SU-DHL-6 (cell line): ENCODE data around the gene TTLL11.

ENCODE experiments used
- H2AFZ ChIP-seq: fragments of 200-600 bp; sonication (generic); 2 replicates; pipeline ENCODE4 v1.6.1; 2014; ENCODE audit warnings: low read depth, mild to moderate bottlenecking, moderate library complexity, mixed read lengths, antibody characterized with exemption, low read length; ENCODE audit not compliant: severe bottlenecking
- H3F3A ChIP-seq: fragments of 200-600 bp; shearing (Covaris generic); 2 replicates; pipeline ENCODE4 v1.6.0; 2016; ENCODE audit warnings: antibody characterized with exemption, mild to moderate bottlenecking; ENCODE audit not compliant: insufficient read depth
- H3K27ac ChIP-seq: fragments of 200-600 bp; sonication (generic); 2 replicates; pipeline ENCODE4 v1.5.1; 2016; ENCODE audit warnings: low read depth, mild to moderate bottlenecking, low read length, moderate library complexity, mixed read lengths
- H3K27me3 ChIP-seq: fragments of 200-600 bp; sonication (generic), shearing (Covaris generic); 2 replicates; pipeline ENCODE4 v1.6.0; 2014; ENCODE audit warnings: mild to moderate bottlenecking, low read length
- H3K36me3 ChIP-seq: fragments of 200-600 bp; sonication (generic); 2 replicates; pipeline ENCODE4 v1.6.1; 2014; ENCODE audit warnings: mild to moderate bottlenecking, low read length, mixed read lengths
- H3K4me2 ChIP-seq: fragments of 300-600, 200-600 bp; shearing (Covaris generic), sonication (generic); 2 replicates; pipeline ENCODE4 v1.6.0; 2014; ENCODE audit warnings: low read length, low read depth, mild to moderate bottlenecking; ENCODE audit not compliant: poor library complexity, severe bottlenecking
- H3K4me3 ChIP-seq: fragments of 200-600 bp; sonication (generic); 2 replicates; pipeline ENCODE4 v1.5.1; 2014; ENCODE audit warnings: antibody characterized with exemption, low read length, mild to moderate bottlenecking, mixed read lengths; ENCODE audit not compliant: insufficient read depth, poor library complexity, severe bottlenecking
- H3K79me2 ChIP-seq: fragments of 200-600 bp; sonication (generic); 2 replicates; pipeline ENCODE4 v1.6.1; 2014; ENCODE audit warnings: mild to moderate bottlenecking, low read length, moderate library complexity; ENCODE audit not compliant: insufficient read depth
- H3K9ac ChIP-seq: fragments of 200-600 bp; sonication (generic); 2 replicates; pipeline ENCODE4 v1.7.0; 2014; ENCODE audit warnings: mild to moderate bottlenecking, low read length
- H3K9me2 ChIP-seq: fragments of 200-600 bp; sonication (generic); replicated peaks from 2 replicates; pipeline ENCODE4 v1.6.1; 2014; ENCODE audit warnings: low read length; ENCODE audit not compliant: insufficient read depth
- H3K9me3 ChIP-seq: fragments of 200-600 bp; sonication (generic); 2 replicates; pipeline ENCODE4 v1.6.1; 2014; ENCODE audit warnings: low read length, mixed read lengths; ENCODE audit not compliant: insufficient read depth
- H4K20me1 ChIP-seq: fragments of 200-600 bp; sonication (generic); 2 replicates; pipeline ENCODE4 v1.6.1; 2014; ENCODE audit warnings: low read depth, mild to moderate bottlenecking, antibody characterized with exemption, low read length, moderate library complexity, mixed read lengths
- EZH2phosphoT487 ChIP-seq: fragments of 200-600 bp; sonication (generic), shearing (Covaris generic); conservative IDR thresholded peaks from 2 replicates; pipeline ENCODE4 v1.6.1; 2018; ENCODE audit warnings: mild to moderate bottlenecking, antibody characterized with exemption, low read length, moderate library complexity, mixed read lengths
- TF ChIP-seq, protein P1 (sequence below): fragments of 200-600 bp; sonication (generic); IDR thresholded peaks from one replicate; pipeline ENCODE4 v1.5.1; 2017; ENCODE audit warnings: antibody characterized with exemption, mild to moderate bottlenecking, low read length, moderate library complexity; ENCODE audit not compliant: insufficient read depth, poor library complexity, severe bottlenecking

The TTLL11 gene

DNA sequence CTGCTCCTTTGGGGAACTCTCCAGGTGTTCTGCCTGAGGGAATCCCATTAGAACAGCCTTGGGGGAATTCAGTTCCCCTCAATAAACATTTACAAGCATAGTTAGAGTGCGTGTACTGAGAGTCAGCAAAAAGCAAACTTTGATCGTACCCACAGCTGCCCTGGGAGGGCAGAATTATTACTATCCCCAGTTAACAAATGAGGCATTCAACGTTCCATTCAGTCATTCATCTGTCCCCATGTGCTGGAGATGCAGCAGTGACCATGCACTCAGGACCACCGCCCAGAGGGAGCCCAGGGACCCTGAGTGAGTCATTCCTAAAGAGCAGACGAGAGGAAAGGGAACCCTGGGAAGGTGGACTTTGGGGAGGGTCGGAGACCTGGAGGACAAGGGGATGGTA lies 19.1 kb upstream of the TTLL11 start:
- TF ChIP-seq, protein P1, sequence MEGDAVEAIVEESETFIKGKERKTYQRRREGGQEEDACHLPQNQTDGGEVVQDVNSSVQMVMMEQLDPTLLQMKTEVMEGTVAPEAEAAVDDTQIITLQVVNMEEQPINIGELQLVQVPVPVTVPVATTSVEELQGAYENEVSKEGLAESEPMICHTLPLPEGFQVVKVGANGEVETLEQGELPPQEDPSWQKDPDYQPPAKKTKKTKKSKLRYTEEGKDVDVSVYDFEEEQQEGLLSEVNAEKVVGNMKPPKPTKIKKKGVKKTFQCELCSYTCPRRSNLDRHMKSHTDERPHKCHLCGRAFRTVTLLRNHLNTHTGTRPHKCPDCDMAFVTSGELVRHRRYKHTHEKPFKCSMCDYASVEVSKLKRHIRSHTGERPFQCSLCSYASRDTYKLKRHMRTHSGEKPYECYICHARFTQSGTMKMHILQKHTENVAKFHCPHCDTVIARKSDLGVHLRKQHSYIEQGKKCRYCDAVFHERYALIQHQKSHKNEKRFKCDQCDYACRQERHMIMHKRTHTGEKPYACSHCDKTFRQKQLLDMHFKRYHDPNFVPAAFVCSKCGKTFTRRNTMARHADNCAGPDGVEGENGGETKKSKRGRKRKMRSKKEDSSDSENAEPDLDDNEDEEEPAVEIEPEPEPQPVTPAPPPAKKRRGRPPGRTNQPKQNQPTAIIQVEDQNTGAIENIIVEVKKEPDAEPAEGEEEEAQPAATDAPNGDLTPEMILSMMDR = no peak
- no peak for TF ChIP-seq EZH2phosphoT487
- Histone ChIP-seq H3K9me2 (no peaks in the 10 kb centered on the region), H3K27ac (no peak overlapping the region), H3K79me2 (no peaks in the 10 kb centered on the region), H4K20me1 (no peaks in the 10 kb centered on the region), H3K9ac (no peak overlapping the region), H3K27me3 (no peaks in the 10 kb centered on the region), H3K36me3 (no peaks in the 10 kb centered on the region), H3K4me3 (no peak overlapping the region), H3K9me3 (no peaks in the 10 kb centered on the region), H2AFZ (no peak overlapping the region), H3F3A (no peaks in the 10 kb centered on the region), H3K4me2 (no peak overlapping the region)

DNA sequence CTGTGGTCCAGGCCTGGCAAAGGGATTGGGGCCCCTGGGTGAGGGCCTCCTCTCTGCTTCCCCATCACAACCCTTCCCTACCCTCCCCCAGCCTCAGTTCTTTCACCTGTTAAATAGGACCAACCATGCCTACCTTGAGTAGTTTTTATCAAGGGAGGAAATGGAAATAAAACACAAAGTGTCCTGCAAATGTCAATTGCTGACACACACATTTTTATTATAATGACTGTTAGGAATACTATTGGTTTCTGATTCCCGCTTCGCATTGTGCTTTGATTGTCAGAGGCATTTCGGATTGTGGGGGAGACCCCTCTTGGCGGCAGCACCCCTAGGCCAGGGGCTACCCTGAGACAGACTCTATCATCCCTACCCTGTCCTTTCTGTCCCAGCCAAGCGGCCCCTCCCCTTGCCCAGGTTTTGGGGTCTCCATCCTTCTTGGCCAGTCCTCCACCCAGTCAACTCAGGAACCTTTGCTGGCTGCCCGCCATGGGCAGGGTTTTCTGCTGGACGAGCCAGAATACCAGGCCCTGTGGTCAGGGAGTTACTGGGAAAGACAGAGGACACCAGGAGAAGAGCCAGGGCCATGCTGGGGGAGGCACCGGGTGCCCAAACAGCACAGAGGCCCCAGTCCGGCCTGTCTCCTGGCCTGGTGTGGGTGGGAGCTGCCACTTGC lies 18.4 kb upstream of the TTLL11 start:
- TF ChIP-seq, protein P1 = no peak
- TF ChIP-seq EZH2phosphoT487 = no peak
- Histone ChIP-seq H3K9ac (no peak overlapping the region), H3K79me2 (no peaks in the 10 kb centered on the region)

DNA sequence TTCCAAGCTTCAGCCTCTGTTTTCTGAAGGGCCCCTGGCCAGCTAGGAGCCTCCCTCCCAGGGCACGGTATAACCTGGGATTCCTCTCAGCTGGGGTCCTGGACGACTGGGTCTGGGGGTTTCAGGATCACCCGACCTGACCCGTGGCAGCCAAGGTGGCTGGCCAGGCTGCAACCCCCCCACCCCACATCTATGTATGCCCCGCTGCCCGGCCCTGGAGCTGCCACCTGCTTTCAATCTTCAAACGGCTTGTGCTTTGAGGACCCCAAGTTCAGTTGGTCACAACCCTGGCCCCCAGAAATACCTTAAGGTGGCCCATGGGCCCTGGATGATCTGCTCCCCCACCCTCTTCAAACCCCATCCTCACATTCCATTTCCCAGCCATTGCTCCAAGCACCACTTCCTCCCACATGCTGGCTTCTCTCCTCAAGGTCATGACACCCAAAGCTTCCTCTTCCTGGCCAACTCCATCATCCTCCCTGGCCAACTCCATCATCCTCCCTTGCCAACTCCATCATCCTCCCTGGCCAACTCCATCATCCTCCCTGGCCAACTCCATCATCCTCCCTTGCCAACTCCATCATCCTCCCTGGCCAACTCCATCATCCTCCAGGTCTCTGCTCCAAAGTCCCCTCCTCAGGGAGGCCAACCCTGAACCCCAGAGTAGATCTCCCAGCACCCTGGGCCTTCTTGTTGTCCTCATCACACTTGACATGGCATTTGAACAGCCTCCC lies 17.2 kb upstream of the TTLL11 start:
- Histone ChIP-seq H3K27ac (no peak overlapping the region), H3K36me3 (no peaks in the 10 kb centered on the region), H2AFZ (no peak overlapping the region), H3K27me3 (no peaks in the 10 kb centered on the region), H3F3A (no peaks in the 10 kb centered on the region), H3K4me2 (no peak overlapping the region), H3K9me3 (no peaks in the 10 kb centered on the region), H3K79me2 (no peaks in the 10 kb centered on the region), H4K20me1 (no peaks in the 10 kb centered on the region), H3K4me3 (no peak overlapping the region), H3K9ac (no peak overlapping the region), H3K9me2 (no peaks in the 10 kb centered on the region)
- TF ChIP-seq, protein P1 = no peak
- TF ChIP-seq EZH2phosphoT487 = no peak

More for the DNA sequence above, 18.4 kb upstream of the TTLL11 start:
- Histone ChIP-seq H3K36me3 (no peaks in the 10 kb centered on the region), H4K20me1 (no peaks in the 10 kb centered on the region), H3K4me3 (no peak overlapping the region), H3K4me2 (no peak overlapping the region), H3K27ac (no peak overlapping the region), H3K9me3 (no peaks in the 10 kb centered on the region), H3K9me2 (no peaks in the 10 kb centered on the region), H2AFZ (no peak overlapping the region), H3F3A (no peaks in the 10 kb centered on the region), H3K27me3 (no peaks in the 10 kb centered on the region)
